GM21825 (cell line): ENCODE results near the gene ZMYM2.

Experiments
- ATAC-seq: cut with Tn5 transposase; IDR thresholded peaks from one replicate; pipeline ENCODE4 v1.9.1; 2021; ENCODE audit warnings: mild to moderate bottlenecking, moderate library complexity; ENCODE audit not compliant: unreplicated experiment

The ZMYM2 gene

GRCh38 chr13:20044086-20044485 is 85.6 kb downstream of the ZMYM2 start:
- ATAC-seq, result no peak

GRCh38 chr13:20045950-20046548 is 87.5 kb downstream of the ZMYM2 start:
- ATAC-seq, result no peak

GRCh38 chr13:20049558-20050473 is 91.3 kb downstream of the ZMYM2 start:
- no peak for ATAC-seq

GRCh38 chr13:20051366-20051765 is 92.8 kb downstream of the ZMYM2 start:
- no peak for ATAC-seq

GRCh38 chr13:20053016-20053415 is 94.5 kb downstream of the ZMYM2 start:
- no peak for ATAC-seq

- no peak for ATAC-seq
Measured at GRCh38 chr13:20053891-20054290, 95.4 kb downstream of the ZMYM2 start.

- ATAC-seq, result no peak
Measured at GRCh38 chr13:20054586-20054985, 96.1 kb downstream of the ZMYM2 start.

GRCh38 chr13:20057214-20057613 is 98.7 kb downstream of the ZMYM2 start:
- ATAC-seq, result no peak

- no peak for ATAC-seq
Measured at GRCh38 chr13:20057963-20058362, 99.4 kb downstream of the ZMYM2 start.

- ATAC-seq, result no peak
Measured at GRCh38 chr13:20058476-20058875, 99.9 kb downstream of the ZMYM2 start.

GRCh38 chr13:20064128-20064527 is 105.6 kb downstream of the ZMYM2 start:
- no peak for ATAC-seq

GRCh38 chr13:20065516-20065915 is 107.0 kb downstream of the ZMYM2 start:
- ATAC-seq, result no peak

GRCh38 chr13:20069956-20070355 is 111.4 kb downstream of the ZMYM2 start:
- no peak for ATAC-seq

- ATAC-seq, result peak; percentile 78
Measured at GRCh38 chr13:20073775-20074174, 115.2 kb downstream of the ZMYM2 start.

GRCh38 chr13:20074966-20075365 is 116.4 kb downstream of the ZMYM2 start:
- ATAC-seq, result no peak

GRCh38 chr13:20077086-20077485 is 118.6 kb downstream of the ZMYM2 start:
- no peak for ATAC-seq

- no peak for ATAC-seq
Measured at GRCh38 chr13:20080377-20081164, 122.0 kb downstream of the ZMYM2 start.

GRCh38 chr13:20090349-20090748 is 131.8 kb downstream of the ZMYM2 start:
- no peak for ATAC-seq

GRCh38 chr13:20093951-20094350 is 135.4 kb downstream of the ZMYM2 start:
- ATAC-seq, result no peak

- ATAC-seq, result no peak
Measured at GRCh38 chr13:20099319-20099718, 140.8 kb downstream of the ZMYM2 start.

GRCh38 chr13:20101467-20102316 is 143.2 kb downstream of the ZMYM2 start:
- ATAC-seq, result no peak
